ENCODE results near the gene HYI. TPM values are rescaled to one million over a fixed set of nuclear protein-coding genes. Genes with fewer than 3 reads are reported as not detected.
A peak's percentile ranks its signal among the peaks of the same experiment; 100 is the strongest.

HYI gene
- total RNA-seq, 1 experiment from 2014 or later: 34.5 TPM

GRCh38 chr1:43445606-43446387 lies 7.9 kb downstream of the HYI start:
- no peak overlapping the region for H3K4me3 Mint-ChIP-seq (ENCODE audit: unreplicated experiment)
- peaks cover 35% of the 10 kb centered on the region for H3K36me3 Mint-ChIP-seq (ENCODE audit: insufficient read depth, unreplicated experiment)
- Histone ChIP-seq H3K4me3 (ENCODE audit: low read depth, low read length) (no peak overlapping the region), H3K27me3 (replicated peaks; ENCODE audit: control insufficient read depth, insufficient read depth, low read length) (no peaks in the 10 kb centered on the region), H3K9me3 (no peaks in the 10 kb centered on the region), H3K36me3 (ENCODE audit: control insufficient read depth, insufficient read depth, low read length) (no peaks in the 10 kb centered on the region; the same call in 1 of the 2 replicates), H3K4me1 (no peaks in the 10 kb centered on the region)
- H3K9me3 Mint-ChIP-seq (ENCODE audit: unreplicated experiment): no peaks in the 10 kb centered on the region
- no peak for TF ChIP-seq CTCF (IDR thresholded peaks at IDR 0.05; ENCODE audit: insufficient read depth in 1 of 2, low read depth in 1 of 2, low read length in 1 of 2, severe bottlenecking in 1 of 2, unreplicated experiment in 1 of 2)
- BruUV-seq (replicated peaks): no TSS peak
- peak overlapping the region; percentile 29 for H3K27ac Mint-ChIP-seq (ENCODE audit: unreplicated experiment)
- no peaks in the 10 kb centered on the region for H3K27me3 Mint-ChIP-seq (ENCODE audit: insufficient read depth, unreplicated experiment)
- no peak for DNase-seq
- POLR2A ChIA-PET: no interaction called here
- intact Hi-C loops (cut with micrococcal nuclease; ENCODE audit: unreplicated experiment): no loop called here
- CTCF ChIA-PET: no interaction called here
- peaks cover 16% of the 10 kb centered on the region for H3K4me1 Mint-ChIP-seq (ENCODE audit: low read depth, unreplicated experiment)

- Histone ChIP-seq H3K36me3 (ENCODE audit: control insufficient read depth, insufficient read depth, low read length) (no peaks in the 10 kb centered on the region; the same call in 1 of the 2 replicates), H3K9me3 (no peaks in the 10 kb centered on the region), H3K4me3 (ENCODE audit: low read depth, low read length) (no peak overlapping the region), H3K4me1 (no peaks in the 10 kb centered on the region), H3K27me3 (replicated peaks; ENCODE audit: control insufficient read depth, insufficient read depth, low read length) (no peaks in the 10 kb centered on the region)
- no peak for DNase-seq
- Mint-ChIP-seq H3K4me3 (ENCODE audit: unreplicated experiment) (no peak overlapping the region), H3K27ac (ENCODE audit: unreplicated experiment) (peak overlapping the region; percentile 24), H3K36me3 (ENCODE audit: insufficient read depth, unreplicated experiment) (peaks cover 25% of the 10 kb centered on the region), H3K9me3 (ENCODE audit: unreplicated experiment) (no peaks in the 10 kb centered on the region), H3K27me3 (ENCODE audit: insufficient read depth, unreplicated experiment) (no peaks in the 10 kb centered on the region), H3K4me1 (ENCODE audit: low read depth, unreplicated experiment) (peaks cover 16% of the 10 kb centered on the region)
- no peak for TF ChIP-seq CTCF (IDR thresholded peaks at IDR 0.05; ENCODE audit: insufficient read depth in 1 of 2, low read depth in 1 of 2, low read length in 1 of 2, severe bottlenecking in 1 of 2, unreplicated experiment in 1 of 2)
- BruUV-seq (replicated peaks): no TSS peak
- ChIA-PET CTCF (no interaction called here), POLR2A (no interaction called here)
- intact Hi-C loops (cut with micrococcal nuclease; ENCODE audit: unreplicated experiment): no loop called here
These were observed 8.9 kb downstream of the HYI start for GRCh38 chr1:43444836-43445235.

- Histone ChIP-seq H3K4me1 (no peaks in the 10 kb centered on the region), H3K36me3 (ENCODE audit: control insufficient read depth, insufficient read depth, low read length) (no peaks in the 10 kb centered on the region; the same call in 1 of the 2 replicates), H3K9me3 (no peaks in the 10 kb centered on the region), H3K4me3 (ENCODE audit: low read depth, low read length) (no peak overlapping the region), H3K27me3 (replicated peaks; ENCODE audit: control insufficient read depth, insufficient read depth, low read length) (no peaks in the 10 kb centered on the region)
- peaks cover 14% of the 10 kb centered on the region for H3K4me1 Mint-ChIP-seq (ENCODE audit: low read depth, unreplicated experiment)
- H3K36me3 Mint-ChIP-seq (ENCODE audit: insufficient read depth, unreplicated experiment): peaks cover 21% of the 10 kb centered on the region
- no TSS peak for BruUV-seq (replicated peaks)
- DNase-seq: no peak
- ChIA-PET POLR2A (no interaction called here), CTCF (no interaction called here)
- intact Hi-C loops (cut with micrococcal nuclease; ENCODE audit: unreplicated experiment): no loop called here
- H3K4me3 Mint-ChIP-seq (ENCODE audit: unreplicated experiment): no peak overlapping the region
- H3K9me3 Mint-ChIP-seq (ENCODE audit: unreplicated experiment): no peaks in the 10 kb centered on the region
- H3K27ac Mint-ChIP-seq (ENCODE audit: unreplicated experiment): peak overlapping the region; percentile 24
- H3K27me3 Mint-ChIP-seq (ENCODE audit: insufficient read depth, unreplicated experiment): no peaks in the 10 kb centered on the region
- no peak for TF ChIP-seq CTCF (IDR thresholded peaks at IDR 0.05; ENCODE audit: insufficient read depth in 1 of 2, low read depth in 1 of 2, low read length in 1 of 2, severe bottlenecking in 1 of 2, unreplicated experiment in 1 of 2)
These were observed 9.4 kb downstream of the HYI start for GRCh38 chr1:43444151-43444828.
